Tracheal epithelial cell (primary cell): ENCODE results near the gene CEACAM6. TPM values are rescaled to one million over a fixed set of nuclear protein-coding genes. Genes with fewer than 3 reads are reported as not detected.

Source experiments
- total RNA-seq: library from RNA; depleted of rRNA; stranded (reverse); fragments of >200 nt; gene quantifications from 2 replicates; pipeline ENCODE4 v1.2.1, GENCODE V29; 2014

The CEACAM6 gene
- total RNA-seq: 0.96 and 17.5 TPM in 2 replicates

DNA sequence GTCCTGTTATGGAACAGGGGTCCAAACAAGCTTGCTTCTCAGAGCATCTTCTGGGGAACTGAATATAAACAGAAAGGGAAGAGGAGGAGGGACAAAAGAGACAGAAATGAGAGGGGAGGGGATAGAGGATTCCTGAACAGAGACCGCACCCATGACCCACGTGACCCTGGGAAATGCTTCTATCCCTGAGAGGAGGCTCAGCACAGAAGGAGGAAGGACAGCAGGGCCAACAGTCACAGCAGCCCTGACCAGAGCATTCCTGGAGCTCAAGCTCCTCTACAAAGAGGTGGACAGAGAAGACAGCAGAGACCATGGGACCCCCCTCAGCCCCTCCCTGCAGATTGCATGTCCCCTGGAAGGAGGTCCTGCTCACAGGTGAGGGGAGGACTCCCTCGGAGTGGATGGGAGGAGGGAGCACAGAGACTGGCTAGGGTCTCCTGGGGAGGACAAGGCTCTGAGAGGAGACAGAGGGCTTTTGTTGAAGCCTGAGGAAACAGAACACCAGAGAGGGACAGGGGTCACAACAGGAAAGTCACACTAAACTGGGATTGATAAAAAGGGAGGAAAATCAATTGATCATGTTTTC lies at the start of gene CEACAM6:
Gene CEACAM6, plus strand, starts transcription at position 203 of the 586 bp plus-strand sequence. Its CDS starts 109 bp downstream, at position 312.

DNA sequence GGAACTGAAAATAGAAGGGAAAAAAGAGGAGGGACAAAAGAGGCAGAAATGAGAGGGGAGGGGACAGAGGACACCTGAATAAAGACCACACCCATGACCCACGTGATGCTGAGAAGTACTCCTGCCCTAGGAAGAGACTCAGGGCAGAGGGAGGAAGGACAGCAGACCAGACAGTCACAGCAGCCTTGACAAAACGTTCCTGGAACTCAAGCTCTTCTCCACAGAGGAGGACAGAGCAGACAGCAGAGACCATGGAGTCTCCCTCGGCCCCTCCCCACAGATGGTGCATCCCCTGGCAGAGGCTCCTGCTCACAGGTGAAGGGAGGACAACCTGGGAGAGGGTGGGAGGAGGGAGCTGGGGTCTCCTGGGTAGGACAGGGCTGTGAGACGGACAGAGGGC lies 46.8 kb upstream of the CEACAM6 start, which contains the start of gene CEACAM5:
Gene CEACAM5, plus strand, starts transcription at position 146 of the 400 bp plus-strand sequence. Its CDS starts 106 bp downstream, at position 252.

DNA sequence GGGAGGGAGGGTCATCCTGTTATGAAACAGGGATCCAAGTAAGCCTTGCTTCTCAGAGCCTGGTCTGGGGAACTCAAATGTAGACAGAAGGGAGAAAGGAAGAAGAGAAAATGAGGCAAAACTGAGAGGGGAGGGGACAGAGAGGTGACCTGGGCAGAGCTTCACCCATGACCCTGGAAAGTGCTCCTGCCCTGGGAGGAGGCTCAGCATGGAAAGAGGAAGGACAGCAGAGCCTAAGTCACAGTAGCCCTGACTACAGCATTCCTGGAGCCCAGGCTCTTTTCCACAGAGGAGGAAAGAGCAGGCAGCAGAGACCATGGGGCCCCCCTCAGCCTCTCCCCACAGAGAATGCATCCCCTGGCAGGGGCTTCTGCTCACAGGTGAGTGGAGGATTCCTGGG lies 41.0 kb downstream of the CEACAM6 start, which contains the start of gene CEACAM3:
Gene CEACAM3, plus strand, starts transcription at position 226 of the 400 bp plus-strand sequence. Its CDS starts 91 bp downstream, at position 317.

Other genes with a start within 250 kb of the CEACAM6 start
- not detected in 2 replicates for gene CEACAM21, start 179.4 kb upstream of the CEACAM6 start, total RNA-seq
- gene CEACAM4, start 128.5 kb upstream of the CEACAM6 start, total RNA-seq: not detected in 2 replicates
- gene CEACAM7, start 67.3 kb upstream of the CEACAM6 start, total RNA-seq: 0.24 TPM in 1 of 2 replicates, not detected in the other
- 8.3 TPM in 1 of 2 replicates, not detected in the other for gene CEACAM5, start 46.9 kb upstream of the CEACAM6 start, total RNA-seq
- not detected in 2 replicates for gene CEACAM3, start 41.1 kb downstream of the CEACAM6 start, total RNA-seq
- not detected in 2 replicates for gene LYPD4, start 89.2 kb downstream of the CEACAM6 start, total RNA-seq
- not detected in 2 replicates for gene DMRTC2, start 89.5 kb downstream of the CEACAM6 start, total RNA-seq
- gene RPS19, start 104.7 kb downstream of the CEACAM6 start, total RNA-seq: 2,865 and 3,325 TPM in 2 replicates
- 0.48 TPM in 1 of 2 replicates, not detected in the other for gene CD79A, start 121.7 kb downstream of the CEACAM6 start, total RNA-seq
- gene ARHGEF1, start 127.7 kb downstream of the CEACAM6 start, total RNA-seq: 31.8 and 41.2 TPM in 2 replicates
- gene ERFL, start 172.9 kb downstream of the CEACAM6 start, total RNA-seq: 0.21 TPM in 1 of 2 replicates, not detected in the other
- 62.2 and 94.2 TPM in 2 replicates for gene RABAC1, start 203.8 kb downstream of the CEACAM6 start, total RNA-seq
- gene ATP1A3, start 238.7 kb downstream of the CEACAM6 start, total RNA-seq: under 0.01 TPM in 1 of 2 replicates, not detected in the other